ENCODE data around the gene AOC3. TPM values are rescaled to one million over a fixed set of nuclear protein-coding genes. Genes with fewer than 3 reads are reported as not detected.

Gene AOC3
- total and polyA plus RNA-seq, 2 of the 13 experiments (the other 11 are each of a cell fraction or from before 2014, with no cell fraction given) = 8.7 to 51.7 TPM

GRCh38 chr17:42803074-42803883, 47.7 kb upstream of the AOC3 start (continued):
- TF ChIP-seq FIP1L1 (IDR thresholded peaks at IDR 0.05; ENCODE audit: borderline replicate concordance, insufficient read depth, low read depth, low read length) (no peak), PBX3 (CRISPR knock-in tag; IDR thresholded peaks at IDR 0.05; ENCODE audit: borderline replicate concordance) (no peak), ZBTB44 (CRISPR knock-in tag; IDR thresholded peaks at IDR 0.05) (no peak), ZNF616 (CRISPR knock-in tag; IDR thresholded peaks at IDR 0.05; ENCODE audit: low read depth) (no peak), ZNF318 (CRISPR knock-in tag; IDR thresholded peaks at IDR 0.05) (no peak), ATF4 (CRISPR knock-in tag; IDR thresholded peaks at IDR 0.05) (no peak), ZNF484 (CRISPR knock-in tag; IDR thresholded peaks at IDR 0.05; ENCODE audit: borderline replicate concordance, low read depth) (no peak), KDM5B (CRISPR knock-in tag; IDR thresholded peaks at IDR 0.05; ENCODE audit: borderline replicate concordance) (no peak), ZNF629 (CRISPR knock-in tag; conservative IDR thresholded peaks at IDR 0.05) (no peak; the same call in 1 of the 2 replicates), ATF3 (CRISPR knock-in tag; IDR thresholded peaks at IDR 0.05) (no peak), SRSF9 (IDR thresholded peaks at IDR 0.05; ENCODE audit: borderline replicate concordance, insufficient read depth, low read depth, low read length, poor library complexity, severe bottlenecking) (no peak), ZNF280B (CRISPR knock-in tag; IDR thresholded peaks at IDR 0.05; ENCODE audit: borderline replicate concordance) (no peak)

All from HepG2 (cell line).